ENCODE data around the gene TMEM89.

- TF ChIP-seq CTCF (IDR thresholded peaks at IDR 0.05) (no peak), POLR2A (IDR thresholded peaks at IDR 0.05) (no peak), EP300 (IDR thresholded peaks at IDR 0.05) (no peak)
Measured at GRCh38 chr3:48636149-48636655, 14.6 kb upstream of the TMEM89 start.
